GM12892 (cell line): ENCODE measurements around the gene TMEM186.

Experiments used
- DNase-seq: peaks from one replicate; pipeline ENCODE4 v3.0.0; 2011; ENCODE audit not compliant: insufficient read length
- FAIRE-seq: peaks from 2 replicates; lab custom pipeline; 2011; peaks lifted over from hg19 to GRCh38; lab: Jason Lieb, UNC
- POLR2A ChIP-seq: IDR thresholded peaks from 2 replicates; pipeline ENCODE4 v1.6.1; 2011; ENCODE audit warnings: low read depth, low read length, control low read depth
- POLR2AphosphoS5 ChIP-seq: IDR thresholded peaks from 2 replicates; pipeline ENCODE4 v1.6.1; 2011; ENCODE audit warnings: low read depth, low read length, control low read depth
- TAF1 ChIP-seq: IDR thresholded peaks from 2 replicates; pipeline ENCODE4 v1.6.1; 2011; ENCODE audit warnings: low read depth, mild to moderate bottlenecking, control low read depth, low read length, borderline replicate concordance

TMEM186 gene

GRCh38 chr16:8826278-8826879 is 28.9 kb upstream of the TMEM186 start:
- TF ChIP-seq TAF1: no peak
- no peak for TF ChIP-seq POLR2AphosphoS5
- TF ChIP-seq POLR2A: no peak
- FAIRE-seq (no peak), DNase-seq (no peak)

DNA sequence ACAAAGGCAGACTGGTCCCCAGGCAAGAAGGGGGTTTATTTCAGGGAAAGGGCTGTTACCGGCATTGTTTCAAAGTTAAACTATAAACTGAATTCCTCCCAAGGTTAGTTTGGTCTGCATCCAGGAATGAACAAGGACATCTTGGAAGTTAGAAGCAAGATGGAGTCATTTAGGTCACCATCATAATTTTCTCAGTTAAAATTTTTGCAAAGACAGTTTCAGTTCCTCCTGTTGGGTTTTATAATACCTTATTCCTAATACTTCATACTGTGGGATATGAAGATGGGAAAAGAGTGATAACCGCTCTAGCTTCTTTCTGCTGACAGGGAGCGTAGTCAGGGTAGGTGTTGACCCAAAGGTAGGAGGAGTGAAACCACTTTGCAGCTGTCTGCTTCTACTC is 25.0 kb upstream of the TMEM186 start:
- no peak for TF ChIP-seq POLR2A
- no peak for FAIRE-seq
- no peak for DNase-seq

- DNase-seq (no peak), FAIRE-seq (no peak)
- TF ChIP-seq POLR2AphosphoS5 (no peak; the same call in 1 of the 2 replicates), POLR2A (no peak), TAF1 (no peak)
Observed at GRCh38 chr16:8819411-8820034, 22.1 kb upstream of the TMEM186 start.

GRCh38 chr16:8818504-8819270 is 21.2 kb upstream of the TMEM186 start:
- TF ChIP-seq TAF1: no peak
- DNase-seq (no peak), FAIRE-seq (peak; percentile 72)

DNA sequence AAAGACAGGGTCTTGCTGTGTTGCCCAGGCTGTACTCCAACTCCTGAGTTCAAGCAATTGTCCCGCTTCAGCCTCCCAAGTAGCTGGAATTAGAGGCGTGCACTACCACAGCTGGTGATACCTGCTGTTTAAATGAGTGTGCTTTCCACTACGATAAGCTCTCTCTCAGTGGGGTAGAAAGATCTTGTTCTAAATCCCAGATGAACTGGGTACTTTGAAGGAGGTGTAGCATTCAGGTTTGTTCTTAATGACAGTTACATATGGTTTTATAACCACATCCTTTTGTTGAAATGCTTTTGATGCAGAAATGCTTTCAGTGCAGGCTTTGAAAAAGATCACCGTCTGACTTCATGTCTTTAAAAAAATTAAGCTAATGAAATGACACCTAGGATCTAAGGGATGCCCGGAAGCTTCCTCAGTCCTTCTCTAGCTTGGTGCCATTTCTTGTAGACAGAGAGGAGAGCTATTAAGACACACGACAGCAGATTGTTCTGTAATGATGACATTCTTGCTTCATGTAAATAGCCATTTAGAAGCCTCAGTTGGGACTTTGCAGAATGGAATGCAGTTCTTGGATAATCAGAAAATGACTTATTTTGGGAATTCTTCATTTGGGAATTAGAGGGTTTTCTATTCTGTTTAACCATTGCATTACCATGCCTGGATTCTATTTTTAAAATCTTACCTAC is 19.7 kb upstream of the TMEM186 start:
- no peak for FAIRE-seq
- TF ChIP-seq POLR2A (no peak), POLR2AphosphoS5 (no peak), TAF1 (no peak)
- no peak for DNase-seq

GRCh38 chr16:8814095-8814806 is 16.8 kb upstream of the TMEM186 start:
- DNase-seq (no peak), FAIRE-seq (no peak)
- TF ChIP-seq POLR2AphosphoS5 (no peak), POLR2A (no peak), TAF1 (no peak)

GRCh38 chr16:8812162-8812843 is 14.9 kb upstream of the TMEM186 start:
- no peak for FAIRE-seq
- no peak for DNase-seq
- TF ChIP-seq POLR2AphosphoS5 (no peak), POLR2A (no peak), TAF1 (no peak)

DNA sequence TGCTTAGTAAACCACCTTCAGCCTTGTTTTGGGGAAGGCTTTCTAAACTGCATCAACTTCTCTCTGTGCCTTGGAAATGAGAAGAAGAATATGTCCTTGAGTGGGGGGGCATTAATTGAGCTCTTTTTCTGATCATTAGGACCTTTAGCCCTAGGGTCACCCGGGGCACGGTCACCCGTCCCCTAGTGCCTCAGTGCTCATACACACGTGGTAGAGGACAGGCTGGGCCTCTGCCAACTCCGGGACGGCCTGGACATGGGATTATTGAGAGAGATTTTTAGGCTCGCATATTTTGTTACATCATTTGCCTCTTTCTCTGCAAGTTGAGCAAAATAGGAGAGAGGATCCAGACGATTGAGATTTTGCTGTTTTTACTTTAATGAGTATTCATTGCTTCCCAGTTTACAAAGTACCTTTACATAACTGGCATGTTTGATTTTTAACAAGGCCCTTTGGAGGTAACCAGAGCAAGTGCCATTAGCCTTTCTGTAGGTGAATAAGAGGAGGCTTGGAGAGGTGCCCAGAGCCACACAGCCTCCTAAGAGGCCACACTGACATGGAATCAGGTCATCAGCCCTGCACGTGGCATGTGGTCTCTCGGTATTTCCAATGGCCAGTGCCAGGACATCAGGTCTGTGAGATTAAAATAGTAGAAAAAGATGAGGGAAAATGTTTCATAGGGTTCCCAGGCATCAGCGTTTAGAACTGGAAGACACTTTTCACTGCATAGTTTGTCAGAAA is 11.3 kb upstream of the TMEM186 start:
- DNase-seq (no peak), FAIRE-seq (no peak)
- TF ChIP-seq TAF1 (no peak), POLR2AphosphoS5 (no peak), POLR2A (no peak)

DNA sequence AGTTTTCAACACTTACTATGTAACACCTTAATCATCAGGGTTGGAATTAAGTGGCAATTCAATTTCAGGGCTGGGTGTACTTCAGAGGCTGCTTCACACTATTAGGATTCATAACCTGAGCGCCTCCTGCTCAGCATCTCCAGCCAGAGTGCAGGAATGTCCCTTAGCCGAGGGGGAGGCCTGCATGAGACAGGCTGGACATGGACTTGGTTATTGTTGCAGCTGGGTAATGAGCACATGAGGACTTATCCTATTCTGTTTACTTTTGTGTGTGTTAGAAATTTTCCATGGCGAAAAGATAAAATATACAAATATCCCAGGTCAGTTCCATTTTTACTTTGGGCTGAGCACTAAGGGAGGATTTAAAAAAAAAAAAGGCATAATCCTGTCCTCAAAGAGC is 10.6 kb upstream of the TMEM186 start:
- no peak for FAIRE-seq
- TF ChIP-seq POLR2A (no peak), TAF1 (no peak), POLR2AphosphoS5 (no peak)

GRCh38 chr16:8807189-8807588 is 9.8 kb upstream of the TMEM186 start:
- DNase-seq: no peak
- no peak for FAIRE-seq
- TF ChIP-seq TAF1: no peak
- TF ChIP-seq POLR2A: no peak
- TF ChIP-seq POLR2AphosphoS5: no peak

More for the DNA sequence above, 10.6 kb upstream of the TMEM186 start:
- DNase-seq: no peak
